ENCODE measurements around the gene PTGS2.

Gene PTGS2

DNA sequence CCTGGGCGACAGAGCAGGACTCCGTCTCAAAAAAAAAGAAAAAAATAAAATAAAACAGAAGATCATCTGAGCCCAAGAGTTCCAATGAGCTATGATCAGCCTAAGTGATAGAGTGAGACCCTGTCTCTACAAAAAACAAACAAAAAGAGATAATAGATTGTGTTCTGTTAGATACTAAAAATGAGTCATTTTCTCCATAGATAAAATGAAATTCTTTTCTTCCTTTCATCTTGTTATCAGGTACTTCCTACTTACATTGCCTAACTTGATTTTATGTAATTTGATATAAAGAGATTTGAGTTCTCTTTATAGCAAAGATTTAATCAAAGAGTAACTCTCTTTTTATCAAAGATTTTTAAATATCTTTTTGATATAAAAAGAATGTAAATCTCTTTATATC is 19.3 kb upstream of the PTGS2 start:
- no peak overlapping the region for H3K4ac ChIP-seq (ENCODE audit: low read depth, low read length)
- no peaks in the 10 kb centered on the region for H3K79me2 ChIP-seq (ENCODE audit: control insufficient read depth, insufficient read depth, low read length, poor library complexity)

GRCh38 chr1:186689907-186690306 is 9.7 kb upstream of the PTGS2 start:
- no peaks in the 10 kb centered on the region for H3K27me3 ChIP-seq (ENCODE audit: insufficient read depth, low read length)
- no peak overlapping the region for H4K8ac ChIP-seq (ENCODE audit: low read depth, low read length)
- no peak overlapping the region for H3K9ac ChIP-seq (ENCODE audit: low read length)
- no peak overlapping the region for H4K91ac ChIP-seq (ENCODE audit: low read depth, low read length)
- no peaks in the 10 kb centered on the region for H3K79me2 ChIP-seq (ENCODE audit: control insufficient read depth, insufficient read depth, low read length, poor library complexity)
- no peak overlapping the region for H2BK5ac ChIP-seq (ENCODE audit: low read depth, low read length, poor library complexity)
- H3K9me3 ChIP-seq (ENCODE audit: insufficient read depth, low read depth, low read length): no peaks in the 10 kb centered on the region
- no peak for DNase-seq
- no peak overlapping the region for H3K4me2 ChIP-seq (ENCODE audit: low read length)
- H3K4me3 ChIP-seq (ENCODE audit: low read depth, low read length): no peak overlapping the region
- no peak overlapping the region for H2AFZ ChIP-seq (ENCODE audit: insufficient read depth, low read length, poor library complexity)
- H2BK12ac ChIP-seq (ENCODE audit: low read length): no peak overlapping the region
- H3K4me1 ChIP-seq (ENCODE audit: control insufficient read depth in 1 of 2, insufficient read depth in 2 of 2, low read length in 2 of 2): no peaks in the 10 kb centered on the region
- no peak overlapping the region for H3K4ac ChIP-seq (ENCODE audit: low read depth, low read length)
- no peaks in the 10 kb centered on the region for H3K36me3 ChIP-seq (ENCODE audit: control insufficient read depth in 1 of 2, insufficient read depth in 2 of 2, low read length in 2 of 2)
- no peak overlapping the region for H3K18ac ChIP-seq (ENCODE audit: low read length)
- no peak overlapping the region for H4K12ac ChIP-seq (ENCODE audit: low read depth, low read length)
- no CpG with 5 or more reads among the region's 3 CpGs for WGBS (ENCODE audit: extremely low coverage, insufficient coverage, insufficient read length)
- no peaks in the 10 kb centered on the region for H3K79me1 ChIP-seq (ENCODE audit: low read length)
- H3K14ac ChIP-seq (ENCODE audit: low read length): no peak overlapping the region
- no peak overlapping the region for H3K27ac ChIP-seq (ENCODE audit: low read depth, low read length)
- H2AK5ac ChIP-seq (ENCODE audit: low read length): no peak overlapping the region
- no peak overlapping the region for H3K23ac ChIP-seq (ENCODE audit: low read length)
- H2BK120ac ChIP-seq (ENCODE audit: insufficient read depth, low read length, poor library complexity): no peak overlapping the region

More for the DNA sequence above, 19.3 kb upstream of the PTGS2 start:
- H3K27me3 ChIP-seq (ENCODE audit: insufficient read depth, low read length): no peaks in the 10 kb centered on the region
- H4K91ac ChIP-seq (ENCODE audit: low read depth, low read length): no peak overlapping the region
- H2AFZ ChIP-seq (ENCODE audit: insufficient read depth, low read length, poor library complexity): no peak overlapping the region
- H2BK120ac ChIP-seq (ENCODE audit: insufficient read depth, low read length, poor library complexity): no peak overlapping the region
- no peak overlapping the region for H2BK5ac ChIP-seq (ENCODE audit: low read depth, low read length, poor library complexity)
- WGBS (ENCODE audit: extremely low coverage, insufficient coverage, insufficient read length): no CpG with 5 or more reads among the region's 2 CpGs
- no peak overlapping the region for H3K4me2 ChIP-seq (ENCODE audit: low read length)
- H3K14ac ChIP-seq (ENCODE audit: low read length): no peak overlapping the region
- no peaks in the 10 kb centered on the region for H3K4me1 ChIP-seq (ENCODE audit: control insufficient read depth in 1 of 2, insufficient read depth in 2 of 2, low read length in 2 of 2)
- H2AK5ac ChIP-seq (ENCODE audit: low read length): no peak overlapping the region
- H4K8ac ChIP-seq (ENCODE audit: low read depth, low read length): no peak overlapping the region
- DNase-seq: no peak
- no peaks in the 10 kb centered on the region for H3K79me1 ChIP-seq (ENCODE audit: low read length)
- H3K4me3 ChIP-seq (ENCODE audit: low read depth, low read length): no peak overlapping the region
- H4K12ac ChIP-seq (ENCODE audit: low read depth, low read length): no peak overlapping the region
- no peak overlapping the region for H3K23ac ChIP-seq (ENCODE audit: low read length)
- H3K27ac ChIP-seq (ENCODE audit: low read depth, low read length): no peak overlapping the region
- H3K36me3 ChIP-seq (ENCODE audit: control insufficient read depth in 1 of 2, insufficient read depth in 2 of 2, low read length in 2 of 2): no peaks in the 10 kb centered on the region
- no peak overlapping the region for H2BK12ac ChIP-seq (ENCODE audit: low read length)
- no peak overlapping the region for H3K18ac ChIP-seq (ENCODE audit: low read length)
- no peaks in the 10 kb centered on the region for H3K9me3 ChIP-seq (ENCODE audit: insufficient read depth, low read depth, low read length)
- H3K9ac ChIP-seq (ENCODE audit: low read length): no peak overlapping the region

- Histone ChIP-seq H3K18ac (ENCODE audit: low read length) (no peak overlapping the region), H3K23ac (ENCODE audit: low read length) (no peak overlapping the region), H4K91ac (ENCODE audit: low read depth, low read length) (no peak overlapping the region), H2AFZ (ENCODE audit: insufficient read depth, low read length, poor library complexity) (no peak overlapping the region), H2BK120ac (ENCODE audit: insufficient read depth, low read length, poor library complexity) (no peak overlapping the region), H3K79me2 (ENCODE audit: control insufficient read depth, insufficient read depth, low read length, poor library complexity) (no peaks in the 10 kb centered on the region), H3K4me2 (ENCODE audit: low read length) (no peak overlapping the region), H4K8ac (ENCODE audit: low read depth, low read length) (no peak overlapping the region), H3K27ac (ENCODE audit: low read depth, low read length) (no peak overlapping the region), H3K9ac (ENCODE audit: low read length) (no peak overlapping the region), H2BK5ac (ENCODE audit: low read depth, low read length, poor library complexity) (no peak overlapping the region), H3K4me1 (ENCODE audit: control insufficient read depth in 1 of 2, insufficient read depth in 2 of 2, low read length in 2 of 2) (no peaks in the 10 kb centered on the region), H3K27me3 (ENCODE audit: insufficient read depth, low read length) (no peaks in the 10 kb centered on the region), H3K36me3 (ENCODE audit: control insufficient read depth in 1 of 2, insufficient read depth in 2 of 2, low read length in 2 of 2) (no peaks in the 10 kb centered on the region), H3K4ac (ENCODE audit: low read depth, low read length) (no peak overlapping the region), H4K12ac (ENCODE audit: low read depth, low read length) (no peak overlapping the region), H3K9me3 (ENCODE audit: insufficient read depth, low read depth, low read length) (no peaks in the 10 kb centered on the region), H2AK5ac (ENCODE audit: low read length) (no peak overlapping the region), H3K4me3 (ENCODE audit: low read depth, low read length) (no peak overlapping the region), H2BK12ac (ENCODE audit: low read length) (no peak overlapping the region), H3K14ac (ENCODE audit: low read length) (no peak overlapping the region), H3K79me1 (ENCODE audit: low read length) (no peaks in the 10 kb centered on the region)
- no CpG with 5 or more reads among the region's 1 CpG for WGBS (ENCODE audit: extremely low coverage, insufficient coverage, insufficient read length)
- DNase-seq: no peak
Observed at GRCh38 chr1:186689376-186689775, 9.2 kb upstream of the PTGS2 start.

- Histone ChIP-seq H2AK5ac (ENCODE audit: low read length) (no peak overlapping the region), H3K14ac (ENCODE audit: low read length) (no peak overlapping the region), H2BK120ac (ENCODE audit: insufficient read depth, low read length, poor library complexity) (no peak overlapping the region), H3K18ac (ENCODE audit: low read length) (no peak overlapping the region), H3K4me1 (ENCODE audit: control insufficient read depth in 1 of 2, insufficient read depth in 2 of 2, low read length in 2 of 2) (no peaks in the 10 kb centered on the region), H3K9ac (ENCODE audit: low read length) (no peak overlapping the region), H4K8ac (ENCODE audit: low read depth, low read length) (no peak overlapping the region), H3K4ac (ENCODE audit: low read depth, low read length) (no peak overlapping the region), H2AFZ (ENCODE audit: insufficient read depth, low read length, poor library complexity) (no peak overlapping the region), H4K12ac (ENCODE audit: low read depth, low read length) (no peak overlapping the region), H3K36me3 (ENCODE audit: control insufficient read depth in 1 of 2, insufficient read depth in 2 of 2, low read length in 2 of 2) (no peaks in the 10 kb centered on the region), H3K79me1 (ENCODE audit: low read length) (peaks cover 5% of the 10 kb centered on the region), H3K27me3 (ENCODE audit: insufficient read depth, low read length) (no peaks in the 10 kb centered on the region), H2BK12ac (ENCODE audit: low read length) (no peak overlapping the region), H3K79me2 (ENCODE audit: control insufficient read depth, insufficient read depth, low read length, poor library complexity) (peaks cover 4% of the 10 kb centered on the region), H4K91ac (ENCODE audit: low read depth, low read length) (no peak overlapping the region), H3K23ac (ENCODE audit: low read length) (no peak overlapping the region), H2BK5ac (ENCODE audit: low read depth, low read length, poor library complexity) (no peak overlapping the region), H3K4me3 (ENCODE audit: low read depth, low read length) (no peak overlapping the region), H3K4me2 (ENCODE audit: low read length) (no peak overlapping the region), H3K9me3 (ENCODE audit: insufficient read depth, low read depth, low read length) (no peaks in the 10 kb centered on the region), H3K27ac (ENCODE audit: low read depth, low read length) (no peak overlapping the region)
- no peak for DNase-seq
- WGBS (ENCODE audit: extremely low coverage, insufficient coverage, insufficient read length): no CpG with 5 or more reads among the region's 6 CpGs
Observed at GRCh38 chr1:186683652-186684410, 3.6 kb upstream of the PTGS2 start.
